CD14-positive monocyte (primary cell): ENCODE data around the gene PCDHA1. TPM values are rescaled to one million over a fixed set of nuclear protein-coding genes. Genes with fewer than 3 reads are reported as not detected.
A peak's percentile ranks its signal among the peaks of the same experiment; 100 is the strongest.
"Not testable (repeated sequence)": the region's sequence is repeated elsewhere in the genome, so short reads cannot be mapped to it uniquely, and the experiment has no call there.

Experiments used
- DNase-seq, 3 donors: peaks; one replicate each; pipeline ENCODE4 v3.0.0-alpha.2; 2011 to 2022
- H2AFZ ChIP-seq: 2 replicates; pipeline ENCODE4 v1.6.0; 2012; ENCODE audit warnings: mild to moderate bottlenecking, low read depth, low read length, inconsistent platforms; ENCODE audit not compliant: insufficient read depth, poor library complexity, severe bottlenecking
- H3K27ac ChIP-seq, 2 donors: 1 replicate in 1 of 2; 2 replicates in 1 of 2; pipeline ENCODE4 v1.5.1; 2012 to 2013; ENCODE audit warnings: low read length in 2 of 2, control low read depth in 1 of 2, inconsistent platforms in 1 of 2, low read depth in 1 of 2, mild to moderate bottlenecking in 1 of 2
- H3K27me3 ChIP-seq, 2 donors: one replicate each; pipeline versions ENCODE4 v1.6.0 to v1.6.1; 2011 to 2013; ENCODE audit warnings: low read length in 2 of 2; ENCODE audit not compliant: control insufficient read depth in 2 of 2, insufficient read depth in 2 of 2
- H3K36me3 ChIP-seq, 2 donors: replicated peaks in 1 of 2; 1 replicate in 1 of 2; 2 replicates in 1 of 2; pipeline versions ENCODE4 v1.5.1 to v1.6.1; 2012 to 2013; ENCODE audit warnings: low read length in 2 of 2, control low read depth in 1 of 2, inconsistent platforms in 1 of 2, mild to moderate bottlenecking in 1 of 2; ENCODE audit not compliant: insufficient read depth in 2 of 2, control insufficient read depth in 1 of 2
- H3K4me1 ChIP-seq, 2 donors: 1 replicate in 1 of 2; 2 replicates in 1 of 2; pipeline versions ENCODE4 v1.5.1 to v1.6.1; 2012 to 2013; ENCODE audit warnings: low read length in 2 of 2, control low read depth in 1 of 2, inconsistent platforms in 1 of 2, mild to moderate bottlenecking in 1 of 2, moderate library complexity in 1 of 2; ENCODE audit not compliant: insufficient read depth in 2 of 2, control insufficient read depth in 1 of 2
- H3K4me2 ChIP-seq: replicated peaks from 2 replicates; pipeline ENCODE3; 2012; ENCODE audit warnings: low read length, moderate library complexity, mild to moderate bottlenecking; ENCODE audit not compliant: poor library complexity, severe bottlenecking; ENCODE audit errors: extremely low read depth
- H3K4me3 ChIP-seq, 3 experiments: fragments of 200-600 bp in 1 of 3; sonication (generic) in 1 of 3; replicated peaks in 1 of 3; 1 replicate in 2 of 3; 2 replicates in 1 of 3; pipeline ENCODE4 v1.5.1; 2011 to 2013; ENCODE audit warnings: low read length in 3 of 3, mild to moderate bottlenecking in 3 of 3, control low read depth in 2 of 3, low read depth in 2 of 3, inconsistent platforms in 1 of 3, moderate library complexity in 1 of 3
- H3K79me2 ChIP-seq: 2 replicates; pipeline ENCODE4 v1.6.0; 2012; ENCODE audit warnings: mild to moderate bottlenecking, control low read depth, inconsistent platforms, low read length, moderate library complexity; ENCODE audit not compliant: insufficient read depth
- H3K9ac ChIP-seq: 2 replicates; pipeline ENCODE4 v1.6.0; 2017; ENCODE audit warnings: low read length, mild to moderate bottlenecking; ENCODE audit not compliant: insufficient read depth, poor library complexity, severe bottlenecking
- H3K9me3 ChIP-seq, 2 donors: replicated peaks in 1 of 2; 1 replicate in 1 of 2; 2 replicates in 1 of 2; pipeline versions ENCODE4 v1.5.1 to v1.6.1; 2012 to 2013; ENCODE audit warnings: low read length in 2 of 2, control low read depth in 1 of 2; ENCODE audit not compliant: control insufficient read depth in 1 of 2, insufficient read depth in 1 of 2
- H4K20me1 ChIP-seq: 2 replicates; pipeline ENCODE4 v1.6.0; 2012; ENCODE audit warnings: mild to moderate bottlenecking, low read length, control low read depth, moderate library complexity; ENCODE audit not compliant: insufficient read depth
- H3K27ac Mint-ChIP-seq, 7 donors: one replicate each; pipeline ENCODE4 v1.8.0; 2020; ENCODE audit warnings: mild to moderate bottlenecking in 7 of 7, mixed read lengths in 7 of 7, moderate library complexity in 6 of 7, inconsistent platforms in 2 of 7
- H3K27me3 Mint-ChIP-seq, 3 donors: one replicate each; pipeline ENCODE4 v1.8.0; 2021 to 2022; ENCODE audit warnings: low read depth in 3 of 3, mild to moderate bottlenecking in 3 of 3, mixed read lengths in 3 of 3, moderate library complexity in 3 of 3, inconsistent platforms in 1 of 3
- H3K36me3 Mint-ChIP-seq, 2 donors: one replicate each; pipeline ENCODE4 v1.8.0; 2020; ENCODE audit warnings: mixed read lengths in 2 of 2, inconsistent platforms in 1 of 2, mild to moderate bottlenecking in 1 of 2
- H3K4me1 Mint-ChIP-seq: one replicate; pipeline ENCODE4 v1.8.0; 2020; ENCODE audit warnings: mild to moderate bottlenecking, mixed read lengths
- H3K4me3 Mint-ChIP-seq, 2 donors: one replicate each; pipeline ENCODE4 v1.8.0; 2020; ENCODE audit warnings: mild to moderate bottlenecking in 2 of 2, mixed read lengths in 2 of 2, moderate library complexity in 1 of 2
- H3K9me3 Mint-ChIP-seq, 7 donors: one replicate each; pipeline ENCODE4 v1.8.0; 2020 to 2022; ENCODE audit warnings: mixed read lengths in 7 of 7, mild to moderate bottlenecking in 6 of 7, moderate library complexity in 6 of 7, inconsistent platforms in 2 of 7
- CTCF ChIP-seq: fragments of 200-600 bp; IDR thresholded peaks from one replicate; pipeline ENCODE4 v1.8.0; 2022; ENCODE audit warnings: antibody characterized with exemption, mild to moderate bottlenecking
- WGBS: methylation state at CpG from one replicate; pipeline ENCODE4 v1.1.5; 2013; ENCODE audit warnings: missing lambda C conversion rate; ENCODE audit not compliant: insufficient coverage; 5-methylcytosine and 5-hydroxymethylcytosine counted together
- intact Hi-C, 2 donors: fragments of 100-400 bp; cut with micrococcal nuclease; formaldehyde crosslinking; loops; one replicate each; pipeline versions ENCODE4 v1.15.0 to v1.15.1; 2023
- polyA plus RNA-seq, 3 donors: library from polyadenylated mRNA; depleted of rRNA in 1 of 3; unstranded in 2 of 3; stranded (reverse) in 1 of 3; fragments of 300-500 nt in 2 of 3; fragments of >200 nt in 1 of 3; fragmentation: Illumina TruSeq in 2 of 3; gene quantifications; 1 replicate in 2 of 3; 2 replicates in 1 of 3; pipeline ENCODE4 v1.2.3, GENCODE V29; 2012 to 2021

The PCDHA1 gene
- polyA plus RNA-seq, 3 donors: not detected

- Histone ChIP-seq H3K9ac (no peak overlapping the region), H3K27me3 (peaks cover 0 to 33% of the 10 kb centered on the region in 2 donors), H2AFZ (no peak overlapping the region), H3K36me3 (no peaks in the 10 kb centered on the region), H3K4me3 (no peak overlapping the region), H3K79me2 (no peaks in the 10 kb centered on the region), H3K27ac (no peak overlapping the region), H3K4me1 (no peaks in the 10 kb centered on the region), H3K4me2 (no peak overlapping the region), H4K20me1 (no peaks in the 10 kb centered on the region), H3K9me3 (peaks cover 35 to 62% of the 10 kb centered on the region in 2 donors)
- peaks cover 31 to 66% (median 51%) of the 10 kb centered on the region in 7 donors for H3K9me3 Mint-ChIP-seq
- no peak for TF ChIP-seq CTCF
- H3K27me3 Mint-ChIP-seq: peaks cover 8 to 24% (median 23%) of the 10 kb centered on the region in 3 donors
- intact Hi-C loops: no loop called here
- no peak overlapping the region for H3K4me3 Mint-ChIP-seq
- 47% methylated on average over 52 of the region's 53 CpGs for WGBS
- no peak for DNase-seq
- H3K27ac Mint-ChIP-seq: peak overlapping the region in 1 of 7 donors; percentile 23
- no peaks in the 10 kb centered on the region for H3K4me1 Mint-ChIP-seq
- H3K36me3 Mint-ChIP-seq: peaks cover 0 to 12% of the 10 kb centered on the region in 2 donors
These were observed 16.9 kb downstream of the PCDHA1 start for GRCh38 chr5:140802781-140803271.

GRCh38 chr5:140806834-140807775 is 21.2 kb downstream of the PCDHA1 start, which contains the start of gene PCDHA4:
PCDHA4 (plus strand) TSS chr5:140807068.
- Histone ChIP-seq H3K79me2 (no peaks in the 10 kb centered on the region), H3K27me3 (peaks cover 0 to 20% of the 10 kb centered on the region in 2 donors), H3K36me3 (no peaks in the 10 kb centered on the region), H3K4me3 (no peak within 1 kb of the TSS), H3K27ac (no peak within 1 kb of the TSS), H4K20me1 (no peaks in the 10 kb centered on the region), H3K9me3 (peaks cover 38 to 54% of the 10 kb centered on the region in 2 donors), H2AFZ (no peak within 1 kb of the TSS), H3K9ac (no peak within 1 kb of the TSS), H3K4me1 (no peaks in the 10 kb centered on the region), H3K4me2 (no peak within 1 kb of the TSS)
- DNase-seq: no peak
- Mint-ChIP-seq H3K4me3 (peak within 1 kb of the TSS; percentile 28 to 59), H3K27ac (peak within 1 kb of the TSS in 1 of 7 donors; percentile 25), H3K27me3 (peaks cover 4 to 21% (median 18%) of the 10 kb centered on the region in 3 donors), H3K4me1 (no peaks in the 10 kb centered on the region), H3K36me3 (peaks cover 0 to 11% of the 10 kb centered on the region in 2 donors), H3K9me3 (peaks cover 37 to 63% (median 55%) of the 10 kb centered on the region in 7 donors)
- 23% methylated on average over 26 of the region's 47 CpGs for WGBS
- TF ChIP-seq CTCF: no peak
- intact Hi-C loops: no loop called here

GRCh38 chr5:140808241-140808888 is 22.4 kb downstream of the PCDHA1 start:
- peaks cover 29 to 56% (median 46%) of the 10 kb centered on the region in 7 donors for H3K9me3 Mint-ChIP-seq
- H3K4me3 Mint-ChIP-seq, DNase-seq, H3K4me1 Mint-ChIP-seq, intact Hi-C loops, H3K27ac Mint-ChIP-seq, H3K36me3 Mint-ChIP-seq, H3K27ac ChIP-seq, H3K4me1 ChIP-seq, H3K4me3 ChIP-seq, H3K79me2 ChIP-seq, H2AFZ ChIP-seq, H4K20me1 ChIP-seq, H3K4me2 ChIP-seq, H3K9ac ChIP-seq, H3K36me3 ChIP-seq: not testable (repeated sequence)
- H3K9me3 ChIP-seq: peaks cover 29 to 42% of the 10 kb centered on the region in 2 donors
- peaks cover 0 to 14% of the 10 kb centered on the region in 2 donors for H3K27me3 ChIP-seq
- WGBS: 65% methylated on average over 61 of the region's 62 CpGs
- H3K27me3 Mint-ChIP-seq: peaks cover 4 to 11% (median 9%) of the 10 kb centered on the region in 3 donors
